ENCODE measurements around the gene TGFBR3L. TPM values are rescaled to one million over a fixed set of nuclear protein-coding genes. Genes with fewer than 3 reads are reported as not detected.

Gene TGFBR3L
- total RNA-seq, 1 experiment from 2014 or later: 3.3 TPM

DNA sequence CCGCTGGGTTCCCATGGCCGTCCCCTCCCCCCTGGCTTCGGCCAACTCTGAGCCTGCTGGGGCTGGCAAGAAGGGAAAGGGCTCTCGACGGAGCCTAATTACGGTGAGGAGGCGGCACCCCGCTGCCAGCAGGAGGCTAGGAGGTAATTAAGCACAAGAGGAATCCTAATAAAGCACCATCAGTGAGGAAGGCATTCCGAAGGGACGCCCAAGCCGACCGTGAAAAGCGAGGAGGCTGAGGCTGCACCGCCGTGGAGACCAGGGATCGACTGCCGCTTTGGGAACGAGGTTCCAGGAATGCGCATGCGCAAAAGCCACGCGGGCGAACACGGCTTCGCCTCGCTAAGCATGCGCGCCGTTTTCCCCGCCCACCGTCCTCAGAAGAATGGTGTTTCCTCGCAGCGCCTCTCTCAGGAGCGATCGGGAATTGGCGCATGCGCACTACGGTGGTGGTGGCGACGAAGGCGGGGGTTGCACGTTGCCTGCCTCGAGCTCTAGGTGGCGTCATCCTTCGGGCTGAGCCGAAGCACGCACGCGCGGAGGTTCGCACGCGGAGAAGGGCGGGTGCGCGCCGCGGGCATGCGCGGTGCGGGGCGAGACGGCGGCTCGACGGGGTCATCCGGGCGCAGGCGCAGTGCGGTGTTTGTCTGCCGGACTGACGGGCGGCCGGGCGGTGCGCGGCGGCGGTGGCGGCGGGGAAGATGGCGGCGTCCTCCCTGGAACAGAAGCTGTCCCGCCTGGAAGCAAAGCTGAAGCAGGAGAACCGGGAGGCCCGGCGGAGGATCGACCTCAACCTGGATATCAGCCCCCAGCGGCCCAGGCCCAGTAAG lies 11.2 kb upstream of the TGFBR3L start, which contains the start of gene MAP2K7:
TSS of gene MAP2K7 (plus strand) at position 634 of the 830 bp plus-strand sequence. CDS start at position 702, 68 bp downstream.
- H3K36me3 Mint-ChIP-seq (ENCODE audit: insufficient read depth, unreplicated experiment): peaks cover 28% of the 10 kb centered on the region
- H3K4me3 Mint-ChIP-seq (ENCODE audit: unreplicated experiment): peak within 1 kb of the TSS; percentile 97
- no peaks in the 10 kb centered on the region for H3K27me3 Mint-ChIP-seq (ENCODE audit: insufficient read depth, unreplicated experiment)
- TF ChIP-seq, protein P1, sequence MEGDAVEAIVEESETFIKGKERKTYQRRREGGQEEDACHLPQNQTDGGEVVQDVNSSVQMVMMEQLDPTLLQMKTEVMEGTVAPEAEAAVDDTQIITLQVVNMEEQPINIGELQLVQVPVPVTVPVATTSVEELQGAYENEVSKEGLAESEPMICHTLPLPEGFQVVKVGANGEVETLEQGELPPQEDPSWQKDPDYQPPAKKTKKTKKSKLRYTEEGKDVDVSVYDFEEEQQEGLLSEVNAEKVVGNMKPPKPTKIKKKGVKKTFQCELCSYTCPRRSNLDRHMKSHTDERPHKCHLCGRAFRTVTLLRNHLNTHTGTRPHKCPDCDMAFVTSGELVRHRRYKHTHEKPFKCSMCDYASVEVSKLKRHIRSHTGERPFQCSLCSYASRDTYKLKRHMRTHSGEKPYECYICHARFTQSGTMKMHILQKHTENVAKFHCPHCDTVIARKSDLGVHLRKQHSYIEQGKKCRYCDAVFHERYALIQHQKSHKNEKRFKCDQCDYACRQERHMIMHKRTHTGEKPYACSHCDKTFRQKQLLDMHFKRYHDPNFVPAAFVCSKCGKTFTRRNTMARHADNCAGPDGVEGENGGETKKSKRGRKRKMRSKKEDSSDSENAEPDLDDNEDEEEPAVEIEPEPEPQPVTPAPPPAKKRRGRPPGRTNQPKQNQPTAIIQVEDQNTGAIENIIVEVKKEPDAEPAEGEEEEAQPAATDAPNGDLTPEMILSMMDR (IDR thresholded peaks at IDR 0.05; ENCODE audit: unreplicated experiment): peak; percentile 42
- ChIA-PET CTCF (interaction anchor here (0.7 to 1.2 kb wide), 10 partner anchors 10 to 98 kb away, joined by 3 to 12 read pairs (median 4); no protein-coding TSS in a partner anchor), POLR2A (interaction anchor here (0.6 to 8.7 kb wide), 25 partner anchors 8 to 284 kb away, joined by 3 to 91 read pairs (median 4); partner anchors contain the start of genes EVI5L, LRRC8E, PET100 and SNAPC2)
- peak; percentile 100 for DNase-seq (ENCODE audit: unreplicated experiment)
- peaks cover 32% of the 10 kb centered on the region for H3K4me1 Mint-ChIP-seq (ENCODE audit: insufficient read depth, unreplicated experiment)
- H3K9me3 Mint-ChIP-seq (ENCODE audit: unreplicated experiment): no peaks in the 10 kb centered on the region
- BruUV-seq (replicated peaks): no TSS peak
- H3K27ac Mint-ChIP-seq (ENCODE audit: low read depth, unreplicated experiment): peak within 1 kb of the TSS; percentile 98
- intact Hi-C loops (cut with micrococcal nuclease): loop anchor here (1.0 to 5.0 kb wide), 2 partner anchors 34 to 51 kb away; no protein-coding TSS in a partner anchor

DNA sequence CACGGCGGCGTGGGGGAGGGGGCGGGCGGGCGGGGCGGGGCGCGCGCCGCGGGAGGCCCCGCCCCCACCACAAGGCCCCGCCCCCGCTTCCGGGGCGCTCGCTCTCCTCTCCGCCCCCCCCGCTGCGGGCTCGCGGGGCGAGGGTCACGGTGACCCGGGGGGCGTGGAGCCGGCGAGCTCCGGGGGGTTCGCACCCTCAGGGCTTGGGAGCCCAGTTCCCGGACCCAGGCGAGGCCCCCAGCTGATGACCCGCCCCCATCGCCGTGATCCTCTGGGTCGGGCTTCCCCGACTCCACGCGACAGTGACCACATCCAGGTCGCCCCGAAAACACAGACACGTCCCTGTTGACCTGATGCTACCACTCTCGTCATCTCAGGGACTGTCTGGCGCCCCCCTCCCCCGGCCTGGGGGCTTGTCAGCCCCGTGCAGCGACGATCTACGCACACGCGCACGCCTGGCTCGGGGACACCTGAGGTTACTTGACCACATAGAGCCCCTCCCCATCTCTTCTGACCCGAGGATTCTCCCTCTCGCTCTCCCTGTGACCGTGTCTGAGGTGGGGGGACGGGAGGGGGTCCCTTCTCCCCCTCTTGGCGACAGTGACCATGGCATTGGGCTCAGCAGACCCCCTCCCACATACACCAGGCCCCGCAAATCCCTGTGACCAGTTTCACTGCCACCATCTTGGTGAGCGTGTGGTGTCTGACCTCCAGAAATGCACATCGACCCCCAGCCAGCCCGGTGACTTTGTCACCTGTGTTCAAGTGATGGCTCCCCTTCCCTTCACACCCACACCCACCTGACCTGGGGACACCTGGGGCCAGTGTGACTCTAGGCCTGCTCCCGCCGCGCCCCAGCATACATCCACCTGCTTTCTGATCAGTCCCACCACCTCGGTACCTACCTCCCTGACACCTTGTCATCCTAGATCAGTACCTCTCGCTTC lies 10.3 kb upstream of the TGFBR3L start:
- BruUV-seq (replicated peaks): no TSS peak

DNA sequence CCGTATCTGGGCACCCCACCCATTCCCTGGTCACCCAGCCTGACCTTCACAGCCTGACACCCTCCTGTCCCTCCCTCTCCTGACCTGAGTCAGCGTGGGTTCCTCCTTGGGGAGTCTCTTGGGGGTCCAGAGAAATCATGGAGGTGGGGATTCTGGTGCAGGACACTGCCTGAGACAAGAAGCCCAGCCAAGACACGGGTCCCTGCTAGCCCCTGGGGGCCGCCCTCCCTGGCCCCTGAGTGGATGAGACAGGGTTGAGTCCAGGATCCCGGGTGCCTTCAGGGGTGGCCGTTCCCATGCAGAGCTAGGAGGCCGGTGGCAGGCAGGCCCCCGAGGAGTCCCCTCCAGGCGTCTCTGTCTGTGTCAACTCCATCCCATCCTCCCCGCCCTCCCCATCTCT lies 9.4 kb upstream of the TGFBR3L start:
- H3K4me3 Mint-ChIP-seq (ENCODE audit: unreplicated experiment): peak overlapping the region; percentile 97
- BruUV-seq (replicated peaks): no TSS peak
- H3K4me1 Mint-ChIP-seq (ENCODE audit: insufficient read depth, unreplicated experiment): peaks cover 32% of the 10 kb centered on the region
- no peaks in the 10 kb centered on the region for H3K27me3 Mint-ChIP-seq (ENCODE audit: insufficient read depth, unreplicated experiment)
- ChIA-PET CTCF (interaction anchor here (0.6 to 1.1 kb wide), 2 partner anchors 12 to 57 kb away, joined by 3 to 6 read pairs; no protein-coding TSS in a partner anchor), POLR2A (no interaction called here)
- intact Hi-C loops (cut with micrococcal nuclease): no loop called here
- no peaks in the 10 kb centered on the region for H3K9me3 Mint-ChIP-seq (ENCODE audit: unreplicated experiment)
- H3K36me3 Mint-ChIP-seq (ENCODE audit: insufficient read depth, unreplicated experiment): peaks cover 23% of the 10 kb centered on the region
- peak overlapping the region; percentile 98 for H3K27ac Mint-ChIP-seq (ENCODE audit: low read depth, unreplicated experiment)
- TF ChIP-seq, protein P1 (IDR thresholded peaks at IDR 0.05; ENCODE audit: unreplicated experiment): no peak
- DNase-seq (ENCODE audit: unreplicated experiment): no peak

More for the DNA sequence above, 10.3 kb upstream of the TGFBR3L start:
- Mint-ChIP-seq H3K27me3 (ENCODE audit: insufficient read depth, unreplicated experiment) (no peaks in the 10 kb centered on the region), H3K4me1 (ENCODE audit: insufficient read depth, unreplicated experiment) (peaks cover 32% of the 10 kb centered on the region), H3K27ac (ENCODE audit: low read depth, unreplicated experiment) (peak overlapping the region; percentile 98), H3K36me3 (ENCODE audit: insufficient read depth, unreplicated experiment) (peaks cover 28% of the 10 kb centered on the region), H3K9me3 (ENCODE audit: unreplicated experiment) (no peaks in the 10 kb centered on the region), H3K4me3 (ENCODE audit: unreplicated experiment) (peak overlapping the region; percentile 97)
- DNase-seq (ENCODE audit: unreplicated experiment): peak; percentile 29
- TF ChIP-seq, protein P1 (IDR thresholded peaks at IDR 0.05; ENCODE audit: unreplicated experiment): no peak
- POLR2A ChIA-PET: interaction anchor here (0.9 to 8.7 kb wide), 20 partner anchors 7 to 285 kb away, joined by 3 to 91 read pairs (median 4); partner anchors contain the start of genes EVI5L, LRRC8E, SNAPC2 and TGFBR3L
- CTCF ChIA-PET: interaction anchor here (0.7 to 1.2 kb wide), 9 partner anchors 11 to 97 kb away, joined by 3 to 12 read pairs (median 4); no protein-coding TSS in a partner anchor
- intact Hi-C loops (cut with micrococcal nuclease): loop anchor here (5.0 kb wide), 1 partner anchor 52 kb away; no protein-coding TSS in a partner anchor

Data from MCF 10A (cell line).